Stimulated activated CD4-positive, alpha-beta T cell treated with anti-CD3 and anti-CD28 coated beads, Interleukin-1b, Interleukin-23, amount 100 ng/mL, for 48 hours (primary cell): ENCODE measurements around the gene TCP11L2.

Experiments
- DNase-seq: peaks from one replicate; pipeline ENCODE4 v3.0.0-alpha.2; 2020

The TCP11L2 gene

DNA sequence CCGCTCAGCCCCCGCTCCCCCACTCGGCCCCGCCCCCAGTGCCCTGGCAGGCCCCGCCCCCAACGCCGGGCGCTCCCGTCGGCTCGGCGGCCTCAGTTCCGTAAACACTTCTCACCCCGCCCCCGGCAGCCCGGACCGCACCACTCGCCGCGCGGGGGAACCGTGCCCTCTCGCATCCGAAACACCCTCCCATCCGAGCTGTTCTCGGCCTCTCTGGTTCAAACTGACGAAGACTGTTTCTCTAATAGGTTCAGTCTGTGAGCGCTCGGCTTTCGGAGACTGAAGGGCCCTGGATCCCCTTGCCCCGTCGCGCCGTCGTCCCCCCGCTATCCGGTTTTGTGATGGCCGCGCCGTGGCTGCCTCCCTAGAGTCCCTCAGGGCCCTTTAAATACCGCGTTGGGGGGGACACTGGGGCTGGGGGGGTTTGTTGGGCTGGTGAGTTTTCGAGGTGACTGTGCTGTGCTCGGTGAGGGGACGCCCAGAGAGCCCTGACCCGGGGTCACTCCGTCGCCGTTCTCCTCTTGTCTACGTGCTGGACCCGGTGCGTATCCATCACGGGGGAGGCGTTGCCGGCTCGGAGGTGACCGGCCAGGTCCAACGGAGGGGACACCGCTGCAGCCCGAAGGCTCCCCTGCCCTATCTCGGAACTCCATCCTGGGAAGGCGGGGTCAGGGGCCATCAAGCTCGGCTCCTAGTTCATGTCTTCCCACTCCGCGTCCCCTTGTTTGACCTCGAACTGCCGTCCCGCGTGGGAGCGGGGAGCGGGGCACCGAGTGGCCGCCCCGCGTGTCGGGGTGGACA is at the start of gene TCP11L2:
Gene TCP11L2, plus strand, starts transcription at position 333 of the 801 bp plus-strand sequence. CDS start 8,343 bp downstream, outside the sequence.
- peak; percentile 83 for DNase-seq

DNA sequence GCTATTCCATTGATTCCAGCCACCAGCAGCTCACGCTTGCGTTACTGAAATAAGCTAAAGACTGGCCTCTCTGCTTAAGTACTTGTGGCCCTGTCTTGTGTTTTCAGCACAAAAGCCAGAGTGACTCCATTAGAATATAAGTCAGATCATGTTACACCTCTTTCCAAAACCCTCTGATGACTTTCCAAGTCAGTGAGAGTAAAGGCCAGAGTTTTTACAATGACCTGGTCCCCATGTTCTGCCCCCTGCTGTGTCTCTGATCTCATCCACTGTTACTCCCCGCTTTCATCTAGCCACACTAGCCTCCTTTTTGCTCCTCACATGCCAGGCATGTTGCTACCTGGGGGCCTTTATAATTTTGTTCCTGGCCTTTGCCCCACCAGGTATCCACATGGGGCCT is 47.8 kb upstream of the TCP11L2 start:
- DNase-seq, result no peak

DNA sequence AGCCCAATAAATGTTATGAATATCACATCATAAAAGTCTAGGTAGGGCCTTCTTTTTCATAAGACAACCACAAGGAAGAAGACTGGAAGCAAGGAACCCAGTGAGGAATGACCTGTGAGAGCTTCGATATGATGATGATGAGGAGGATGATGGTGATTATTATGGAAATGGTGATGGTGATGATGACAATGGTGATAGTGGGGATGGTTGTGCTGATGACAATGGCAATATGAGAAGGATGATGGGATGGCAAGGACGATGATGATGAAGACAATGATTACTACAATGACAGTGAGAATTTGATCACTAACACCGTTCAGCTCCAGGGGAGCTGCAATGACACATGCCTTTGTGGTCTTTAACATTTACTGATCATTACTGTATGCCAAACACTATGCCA is 47.0 kb upstream of the TCP11L2 start:
- DNase-seq, result no peak

DNA sequence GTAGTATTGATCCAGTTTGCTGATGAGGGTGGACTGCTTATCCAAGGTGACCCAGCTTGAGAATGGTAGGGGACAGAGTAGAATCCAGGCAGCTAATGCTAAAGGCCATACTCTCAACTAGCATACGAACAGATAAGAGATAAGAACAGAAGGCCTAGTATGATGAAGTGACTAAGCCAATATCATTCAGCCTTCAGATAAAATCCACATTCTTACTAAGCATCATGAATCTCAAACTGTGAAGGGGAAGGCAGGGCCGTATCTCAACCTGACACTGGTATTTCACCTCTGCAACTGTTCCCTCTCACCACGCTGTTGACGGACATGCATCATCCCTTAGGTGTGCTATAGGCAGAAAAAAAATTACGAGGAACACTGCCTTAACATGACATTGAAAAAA is 46.6 kb upstream of the TCP11L2 start:
- no peak for DNase-seq

DNA sequence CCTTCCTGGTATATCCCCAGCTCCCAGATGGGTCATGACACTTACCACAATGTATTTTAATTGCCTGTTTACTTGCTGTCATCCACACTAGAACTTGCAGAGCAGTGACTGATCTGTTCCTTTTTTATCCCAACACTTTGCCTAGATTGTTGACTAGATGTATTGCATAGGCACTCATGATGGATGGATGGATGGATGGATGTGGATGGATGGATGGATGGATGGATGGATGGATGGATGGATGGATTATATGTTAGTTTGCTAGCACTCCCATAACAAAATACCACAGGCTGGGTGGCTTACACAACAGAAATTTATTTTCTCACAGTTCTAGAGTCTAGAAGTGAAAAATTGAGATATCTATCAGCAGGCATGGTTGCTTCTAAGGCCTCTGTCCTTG is 46.0 kb upstream of the TCP11L2 start:
- no peak for DNase-seq

DNA sequence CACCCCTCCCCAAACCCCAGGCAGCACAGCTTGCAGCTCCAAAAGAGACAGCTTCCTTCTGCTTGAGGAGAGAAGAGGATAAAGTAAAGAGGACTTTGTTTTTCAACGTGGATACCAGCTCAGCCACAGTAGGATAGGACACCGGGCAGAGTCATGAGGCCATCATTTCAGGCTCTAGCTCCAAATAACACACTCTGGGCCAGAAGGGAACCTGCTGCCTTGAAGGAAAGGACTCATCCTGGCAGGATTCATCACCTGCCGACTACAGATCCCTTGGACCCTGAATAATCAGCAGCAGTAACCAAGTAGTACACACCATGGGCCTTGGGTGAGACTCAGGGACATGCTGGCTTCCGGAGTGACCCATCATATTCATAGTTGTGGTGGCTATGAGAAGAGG is 44.3 kb upstream of the TCP11L2 start:
- no peak for DNase-seq

DNA sequence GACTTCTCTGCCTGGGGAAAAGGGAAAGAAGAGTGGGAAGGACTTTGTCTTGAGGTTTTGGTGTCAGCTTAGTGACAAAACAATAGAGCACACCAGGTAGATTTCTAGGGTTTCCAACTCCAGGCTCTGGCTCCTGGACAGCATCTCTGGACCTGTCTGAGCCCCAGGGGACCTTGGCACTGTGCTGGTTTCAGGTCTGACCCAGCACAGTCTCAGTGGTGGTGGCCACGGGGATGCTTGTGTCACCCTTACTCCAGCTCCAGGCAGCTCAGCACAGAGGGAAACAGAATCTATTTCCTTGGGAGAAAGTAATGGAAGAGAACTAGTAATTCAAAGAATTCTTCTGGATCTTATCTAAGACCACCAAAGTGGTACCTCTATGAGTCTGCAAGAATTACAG is 43.6 kb upstream of the TCP11L2 start:
- DNase-seq, result no peak

DNA sequence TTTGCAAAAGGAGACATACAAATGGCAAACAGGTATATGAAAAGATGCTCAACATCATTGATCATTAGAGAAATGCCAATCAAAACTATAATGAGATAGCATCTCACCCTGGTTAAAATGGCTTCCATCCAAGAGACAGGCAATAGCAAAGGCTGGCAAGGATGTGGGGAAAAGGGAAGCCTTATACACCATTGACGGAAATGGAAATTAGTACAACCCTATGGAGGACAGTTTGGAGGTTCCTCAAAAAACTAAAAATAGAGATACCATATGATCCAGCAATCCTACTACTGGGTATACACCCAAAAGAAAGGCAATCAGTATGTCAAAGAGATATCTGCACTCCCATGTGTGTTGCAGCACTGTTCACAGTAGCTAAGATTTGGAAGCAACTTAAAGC is 37.4 kb upstream of the TCP11L2 start:
- DNase-seq, result no peak

DNA sequence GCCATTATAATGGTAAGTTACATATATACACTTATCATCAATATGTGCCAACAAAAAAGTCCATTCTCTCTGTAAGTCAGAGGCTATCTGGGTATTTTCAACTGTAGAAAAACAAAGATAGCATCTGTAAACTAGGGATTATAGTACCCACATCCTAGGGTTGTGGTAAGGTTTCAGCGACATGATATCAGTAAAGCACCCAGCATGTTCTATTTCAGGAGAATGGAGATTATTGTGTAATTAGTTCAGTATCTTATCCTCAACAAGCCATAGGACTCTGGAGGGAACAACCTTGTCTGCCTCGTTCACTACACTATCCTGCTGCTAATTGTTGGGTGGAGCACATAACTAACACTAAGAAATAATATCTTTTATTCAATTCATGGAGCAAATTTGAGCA is 35.0 kb upstream of the TCP11L2 start:
- DNase-seq, result no peak

DNA sequence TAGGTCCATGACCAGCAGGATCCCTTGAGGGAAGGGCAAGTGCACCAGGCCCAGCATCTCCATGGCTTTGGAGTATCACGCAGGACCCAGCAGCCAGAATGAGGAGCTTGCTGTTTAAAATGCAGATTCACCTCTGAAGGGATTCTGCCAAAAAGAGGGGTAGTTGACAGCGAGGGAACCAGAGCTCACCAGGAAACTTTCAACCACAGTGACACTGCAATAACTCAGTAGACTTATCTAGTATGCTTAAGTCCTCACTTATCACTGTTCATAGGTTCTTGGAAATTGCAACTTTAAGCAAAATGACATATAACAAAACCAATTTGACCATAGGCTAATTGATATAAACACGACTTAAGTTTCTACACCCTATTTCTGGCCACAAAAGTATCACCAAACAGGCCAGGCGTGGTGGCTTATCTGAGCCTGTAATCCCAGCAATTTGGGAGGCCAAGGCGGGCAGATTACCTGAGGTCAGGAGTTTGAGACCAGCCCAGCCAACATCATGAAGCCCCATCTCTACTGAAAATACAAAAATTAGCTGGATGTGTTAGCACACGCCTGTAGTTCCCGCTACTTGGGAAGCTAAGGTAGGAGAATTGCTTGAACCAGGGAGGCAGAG is 33.3 kb upstream of the TCP11L2 start:
- DNase-seq, result no peak

DNA sequence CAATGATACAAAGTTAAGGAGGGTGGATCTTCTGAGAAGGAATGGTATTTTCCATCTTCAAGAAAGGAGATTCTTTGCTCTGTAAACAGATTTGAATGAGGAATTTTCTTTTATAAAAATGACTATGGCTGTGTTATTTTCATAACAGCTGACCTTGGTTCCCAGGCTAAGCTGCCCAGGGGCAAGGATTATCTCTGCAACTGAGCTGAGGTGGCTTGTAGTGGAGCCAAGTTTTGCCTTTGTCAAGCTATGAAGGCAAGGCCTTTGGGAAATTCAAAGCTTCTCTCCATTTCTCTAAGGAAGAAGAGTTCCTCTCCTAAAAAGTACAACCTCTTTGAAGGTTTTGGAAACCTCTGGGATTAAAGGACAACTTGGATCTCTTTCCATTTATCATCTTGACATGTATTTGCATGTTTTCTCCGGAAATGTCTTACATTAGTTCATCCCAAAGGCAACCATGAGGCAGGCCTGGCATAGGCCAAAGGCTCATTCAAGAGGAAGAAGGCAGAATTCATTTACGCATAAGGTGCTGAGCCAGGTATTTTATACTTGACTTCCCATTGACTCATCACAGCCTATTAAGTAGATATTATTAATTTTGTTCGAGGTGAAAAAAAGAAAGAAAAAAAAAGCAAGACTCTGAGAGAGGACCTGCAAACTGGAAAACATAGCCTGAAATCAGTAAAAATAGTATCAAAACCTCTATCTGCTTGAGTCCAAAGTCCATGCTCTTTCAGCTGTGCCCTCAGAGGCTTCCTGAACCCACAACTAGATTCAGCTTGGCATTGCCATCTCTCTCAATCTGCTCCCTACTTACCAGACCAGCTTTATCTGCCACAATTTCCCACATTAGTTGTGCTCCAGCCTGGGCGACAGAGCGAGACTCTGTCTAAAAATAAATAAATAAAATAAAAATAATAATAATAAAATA is 30.7 kb upstream of the TCP11L2 start:
- no peak for DNase-seq

DNA sequence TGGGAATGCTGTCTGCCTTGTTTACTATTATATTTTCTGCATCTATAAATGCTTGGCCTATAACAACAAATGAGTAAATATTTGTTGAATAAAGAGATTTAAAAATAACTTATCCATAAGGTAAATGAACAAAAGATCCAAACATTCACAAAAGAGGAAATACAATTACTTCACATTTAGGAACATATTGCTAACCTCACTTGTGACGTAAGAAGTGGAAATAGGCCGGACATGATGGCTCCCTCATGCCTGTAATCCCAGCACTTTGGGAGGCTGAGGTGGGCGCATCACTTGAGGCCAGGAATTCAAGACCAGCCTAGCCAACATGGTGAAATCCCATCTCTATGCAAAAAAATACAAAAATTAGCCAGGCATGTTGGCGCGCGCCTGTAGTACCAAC is 29.0 kb upstream of the TCP11L2 start:
- no peak for DNase-seq

DNA sequence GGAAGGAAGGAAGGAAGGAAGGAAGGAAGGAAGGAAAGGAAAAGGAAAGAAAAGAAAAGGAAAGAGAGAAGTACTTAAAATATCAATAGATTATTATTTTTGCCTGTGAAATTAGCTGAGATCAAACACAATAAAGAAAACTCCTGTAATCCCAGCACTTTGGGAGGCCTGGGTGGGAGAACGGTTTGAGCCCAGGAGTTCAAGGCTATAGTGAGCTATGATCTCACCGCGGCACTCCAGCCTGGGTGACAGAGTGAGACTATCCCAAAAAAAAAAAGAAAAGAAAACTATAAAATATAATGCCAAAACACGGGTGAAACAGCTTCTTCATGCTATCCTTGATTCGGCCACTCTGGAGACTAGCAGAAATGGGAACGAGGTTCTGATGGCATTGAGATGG is 28.5 kb upstream of the TCP11L2 start:
- DNase-seq, result no peak

DNA sequence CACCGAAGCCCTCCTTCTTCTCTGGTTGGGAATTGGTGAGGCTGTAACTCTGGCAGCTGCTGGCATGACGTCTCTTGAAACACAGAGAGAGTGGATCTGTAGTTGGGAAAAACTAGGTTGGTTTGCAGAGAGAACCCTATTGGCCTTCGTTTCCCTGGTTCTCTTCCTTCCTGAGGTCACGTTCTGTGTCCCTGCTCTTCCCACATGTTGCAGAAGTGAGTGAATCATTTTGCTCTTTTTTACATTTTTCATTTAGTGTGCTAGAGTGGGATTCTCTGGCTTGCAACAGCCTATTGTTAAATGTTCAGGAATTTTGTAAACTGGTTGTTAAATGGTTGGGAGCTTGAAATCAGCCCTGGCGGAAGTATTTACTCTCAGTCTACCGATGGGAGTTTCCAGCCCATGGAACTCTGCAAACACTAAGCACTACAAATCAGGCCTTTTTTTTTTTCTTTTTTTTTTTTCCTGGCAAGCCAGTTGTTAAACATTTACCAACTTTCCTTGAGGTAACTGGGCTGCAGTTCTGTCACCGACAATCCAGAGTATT is 27.9 kb upstream of the TCP11L2 start:
- DNase-seq, result no peak

DNA sequence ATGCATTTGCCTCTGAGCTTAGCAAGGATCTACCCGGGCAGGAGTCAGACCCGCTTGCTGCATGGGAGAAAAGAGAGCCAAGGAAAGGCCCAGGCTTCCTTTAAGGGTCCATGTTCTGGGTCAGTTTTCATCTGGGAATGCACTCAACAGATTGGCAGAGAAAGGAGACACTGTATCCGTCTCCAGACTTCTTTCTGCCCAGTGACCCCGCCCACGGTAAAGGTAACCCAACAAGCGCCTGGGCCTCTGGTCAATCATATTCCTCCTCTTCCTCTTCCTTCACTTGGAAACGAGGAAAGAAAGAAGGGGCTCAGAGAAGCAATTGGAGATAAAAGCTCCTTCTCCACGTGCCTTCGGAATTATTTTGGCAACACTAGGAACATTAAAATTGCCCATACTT is 27.1 kb upstream of the TCP11L2 start:
- DNase-seq, result no peak

DNA sequence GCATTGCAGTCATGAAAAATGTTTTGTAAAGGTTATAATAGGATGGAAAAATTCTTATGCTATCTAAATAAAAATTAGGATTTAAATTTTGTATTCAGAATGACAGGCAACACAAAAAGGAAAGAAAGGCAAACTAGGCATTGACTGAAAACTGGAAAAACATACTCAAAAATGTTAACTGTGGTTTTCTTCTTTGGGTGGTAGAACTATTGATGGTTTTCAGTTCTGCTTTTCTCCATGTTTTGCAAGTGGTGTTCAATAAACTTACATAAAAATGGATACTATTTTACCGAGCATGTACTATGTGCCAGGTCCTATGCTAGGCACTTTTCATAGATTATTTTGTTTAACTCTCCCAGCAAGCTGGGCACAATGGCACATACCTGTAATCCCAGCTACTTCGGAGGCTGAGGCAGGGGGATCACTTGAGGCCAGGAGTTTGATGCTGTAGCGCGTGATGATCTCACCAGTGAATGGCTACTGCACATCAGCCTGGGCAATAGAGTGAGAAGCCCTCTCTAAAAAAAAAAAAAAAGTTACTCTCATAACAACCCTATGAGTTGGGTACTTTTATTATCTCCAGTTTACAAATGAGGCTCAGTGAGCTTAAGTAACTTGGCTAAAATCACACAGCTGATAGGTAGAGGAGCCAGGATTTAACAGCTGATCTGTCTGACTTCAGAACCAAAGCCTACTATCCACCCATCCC is 26.3 kb upstream of the TCP11L2 start:
- DNase-seq, result no peak

DNA sequence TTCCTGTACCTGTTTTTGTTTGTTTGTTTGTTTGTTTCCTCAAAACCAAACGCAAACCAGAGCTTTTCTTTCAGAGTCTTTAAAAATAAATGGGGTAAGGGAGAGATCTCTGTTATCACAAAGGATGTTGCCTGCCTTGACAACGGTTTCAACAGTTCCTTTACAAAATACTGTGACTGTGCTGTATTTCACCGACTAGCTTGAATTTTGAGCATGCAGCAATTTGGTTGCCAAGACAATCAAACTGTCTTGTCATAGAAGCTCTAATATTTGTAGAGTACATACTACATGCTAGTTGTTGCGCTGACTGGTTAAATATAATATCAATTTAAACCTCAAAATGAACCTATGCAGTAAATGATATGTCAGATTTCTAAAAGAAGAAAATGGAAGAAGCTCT is 22.4 kb upstream of the TCP11L2 start:
- no peak for DNase-seq

DNA sequence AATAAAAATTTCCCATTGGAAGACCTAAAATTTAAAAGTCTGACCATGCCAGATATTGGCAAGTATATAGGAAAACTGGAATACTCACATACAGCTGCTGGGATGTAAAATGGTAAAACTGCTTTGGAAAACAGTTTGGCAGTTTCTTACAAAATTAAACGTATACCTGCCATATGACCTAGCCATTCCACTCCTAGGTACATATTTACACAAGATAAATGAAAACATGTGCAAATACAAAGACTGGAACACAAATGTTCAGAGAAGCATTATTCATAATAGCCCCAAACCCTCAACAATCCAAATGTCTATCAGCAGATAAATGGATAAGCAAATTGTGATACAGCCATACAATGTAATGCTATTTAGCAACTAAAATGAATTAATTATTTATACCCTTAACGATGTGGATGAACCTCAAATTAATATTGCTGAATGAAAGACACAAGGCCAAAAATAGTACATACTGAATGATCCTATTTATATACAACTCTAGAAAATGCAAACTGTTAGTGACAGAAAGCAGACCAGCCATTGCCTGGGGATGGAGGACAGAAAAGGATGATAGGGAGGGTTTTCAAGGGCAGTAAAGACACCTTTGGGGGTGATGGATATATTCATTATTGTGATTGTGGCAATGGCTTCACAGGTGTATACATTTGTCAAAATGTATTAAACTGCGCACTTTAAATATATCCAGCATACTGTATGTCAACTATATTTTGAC is 21.3 kb upstream of the TCP11L2 start:
- DNase-seq, result no peak

DNA sequence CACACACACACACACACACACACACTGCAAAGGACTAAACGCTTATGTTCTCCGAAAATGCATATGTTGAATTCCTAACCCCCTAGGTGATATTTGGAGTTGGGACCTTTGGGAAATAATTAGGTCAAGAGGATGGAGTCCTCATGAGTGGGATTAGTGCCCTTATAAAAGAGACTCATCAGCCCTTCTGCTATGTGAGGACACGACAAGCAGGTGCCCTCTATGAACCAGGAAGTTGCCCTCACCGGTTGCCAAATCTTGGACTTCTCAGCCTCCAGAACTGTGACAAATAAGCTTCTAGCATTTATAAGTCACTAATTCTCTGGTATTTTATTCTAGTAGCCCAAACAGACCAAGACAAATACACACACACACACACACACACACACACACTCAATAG is 20.7 kb upstream of the TCP11L2 start:
- DNase-seq, result no peak

DNA sequence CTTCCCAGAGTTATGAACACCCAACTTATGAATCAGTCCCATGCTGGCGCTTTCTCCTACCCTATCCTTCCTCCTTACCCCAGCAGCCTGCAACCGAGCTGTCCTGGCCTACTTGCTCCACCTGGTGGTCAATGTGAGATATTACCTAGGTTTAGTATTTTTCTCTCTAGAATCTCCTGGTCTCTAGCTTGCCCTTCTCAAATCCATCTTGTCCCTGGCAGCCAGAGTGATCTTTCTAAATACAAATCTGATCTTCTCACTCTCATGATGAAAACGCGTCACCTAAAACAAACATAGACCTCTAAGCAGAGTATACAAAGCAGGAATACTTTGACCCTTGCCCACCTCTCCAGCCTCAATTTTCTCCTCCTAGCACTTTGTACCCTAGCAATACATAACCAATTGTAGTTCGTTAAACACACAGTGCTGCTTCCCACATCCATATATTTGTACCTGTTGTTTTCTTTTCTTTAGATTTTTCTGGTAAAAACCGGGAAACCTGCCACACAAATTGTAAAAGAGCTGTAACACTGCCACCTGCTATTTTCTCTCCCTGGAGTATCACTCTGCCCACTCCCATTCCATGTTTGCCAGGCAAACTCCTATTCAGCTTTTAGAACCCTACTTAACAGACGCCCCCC is 20.0 kb upstream of the TCP11L2 start:
- peak; percentile 45 for DNase-seq

DNA sequence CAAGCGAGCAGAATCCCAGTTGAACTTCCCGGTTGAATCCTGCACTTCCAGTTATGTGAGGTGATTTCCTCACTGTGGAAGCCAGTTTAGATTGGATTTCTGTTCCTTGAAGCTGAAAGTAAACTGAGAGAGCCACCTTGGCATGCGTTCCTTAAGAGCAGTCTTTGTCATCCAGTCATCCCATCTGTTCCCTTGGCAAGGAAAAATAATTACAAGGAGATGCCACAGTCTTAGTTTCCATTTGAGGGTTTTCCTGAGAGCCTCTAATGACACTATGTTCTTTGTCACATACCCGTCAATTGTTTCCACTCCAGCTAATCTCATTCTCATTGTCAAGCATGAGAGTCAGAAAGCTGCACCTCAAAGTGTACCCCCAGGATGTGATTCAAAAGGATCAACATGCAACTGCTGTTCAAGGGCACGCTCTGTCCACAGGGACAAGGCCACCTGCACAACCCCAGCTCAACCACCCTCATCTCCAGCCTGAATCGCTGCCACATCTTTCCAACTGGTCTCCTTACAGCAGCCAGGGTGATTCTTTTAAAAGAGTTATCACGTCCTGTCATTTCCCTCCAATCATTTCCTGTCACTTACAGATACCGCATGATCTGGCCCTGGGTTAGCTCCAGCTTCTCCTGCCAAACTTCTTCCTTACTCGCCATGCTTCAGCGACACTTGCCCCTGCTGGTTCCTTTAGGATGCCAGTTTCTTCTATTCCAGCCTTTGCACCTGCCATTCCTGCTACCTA is 18.0 kb upstream of the TCP11L2 start:
- DNase-seq, result peak; percentile 15
